ENCODE results near the gene PPCS.

GRCh38 chr1:42433369-42433768 is 23.0 kb upstream of the PPCS start:
- TF ChIP-seq EZH2 (IDR thresholded peaks at IDR 0.05; ENCODE audit: insufficient read depth, poor library complexity, severe bottlenecking) (no peak), EZH2phosphoT487 (IDR thresholded peaks at IDR 0.05; ENCODE audit: insufficient read depth, low read depth) (no peak)

Data from GM23248 (cell line).